ENCODE results near the gene CCDC117. TPM values are rescaled to one million over a fixed set of nuclear protein-coding genes. Genes with fewer than 3 reads are reported as not detected.

CCDC117 gene
- total and polyA plus RNA-seq, 4 donors, result 8.1 to 24.0 (median 16.2) TPM

GRCh38 chr22:28795932-28796856 lies 23.7 kb downstream of the CCDC117 start:
- Histone ChIP-seq H3K27ac (ENCODE audit: low read depth in 1 of 2, low read length in 2 of 2) (peak overlapping the region; percentile 9 to 17), H3K4me1 (ENCODE audit: control insufficient read depth in 4 of 4, insufficient read depth in 4 of 4, low read length in 3 of 4) (peaks cover 0 to 31% (median 13%) of the 10 kb centered on the region in 4 donors), H3K27me3 (ENCODE audit: control insufficient read depth in 4 of 4, insufficient read depth in 4 of 4, low read length in 3 of 4) (no peaks in the 10 kb centered on the region), H3K4me3 (ENCODE audit: low read depth in 1 of 3, low read length in 3 of 3) (peak overlapping the region in 1 of 3 donors; percentile 9), H3K9ac (ENCODE audit: low read depth in 1 of 2, low read length in 2 of 2) (peak overlapping the region; percentile 15 to 21), H3K36me3 (ENCODE audit: control insufficient read depth in 4 of 4, insufficient read depth in 3 of 4, low read depth in 1 of 4, low read length in 3 of 4) (peaks cover 8 to 52% (median 39%) of the 10 kb centered on the region in 4 donors), H3K9me3 (ENCODE audit: control insufficient read depth in 4 of 4, low read length in 3 of 4) (no peaks in the 10 kb centered on the region)
- no peak for TF ChIP-seq YY1 (IDR thresholded peaks at IDR 0.05)
- TF ChIP-seq EGR1 (IDR thresholded peaks at IDR 0.05; ENCODE audit: low read depth in 2 of 2), result no peak
- TF ChIP-seq TAF1 (conservative IDR thresholded peaks at IDR 0.05), result no peak
- TF ChIP-seq, protein P1, sequence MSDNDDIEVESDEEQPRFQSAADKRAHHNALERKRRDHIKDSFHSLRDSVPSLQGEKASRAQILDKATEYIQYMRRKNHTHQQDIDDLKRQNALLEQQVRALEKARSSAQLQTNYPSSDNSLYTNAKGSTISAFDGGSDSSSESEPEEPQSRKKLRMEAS (IDR thresholded peaks at IDR 0.05), result no peak
- no peak for TF ChIP-seq JUND (IDR thresholded peaks at IDR 0.05)
- TF ChIP-seq, protein P2, sequence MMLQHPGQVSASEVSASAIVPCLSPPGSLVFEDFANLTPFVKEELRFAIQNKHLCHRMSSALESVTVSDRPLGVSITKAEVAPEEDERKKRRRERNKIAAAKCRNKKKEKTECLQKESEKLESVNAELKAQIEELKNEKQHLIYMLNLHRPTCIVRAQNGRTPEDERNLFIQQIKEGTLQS (IDR thresholded peaks at IDR 0.05), result no peak
- no peak for TF ChIP-seq GABPA (IDR thresholded peaks at IDR 0.05 in 1 of 2, conservative IDR thresholded peaks at IDR 0.05 in 1 of 2)
- TF ChIP-seq, protein P3, sequence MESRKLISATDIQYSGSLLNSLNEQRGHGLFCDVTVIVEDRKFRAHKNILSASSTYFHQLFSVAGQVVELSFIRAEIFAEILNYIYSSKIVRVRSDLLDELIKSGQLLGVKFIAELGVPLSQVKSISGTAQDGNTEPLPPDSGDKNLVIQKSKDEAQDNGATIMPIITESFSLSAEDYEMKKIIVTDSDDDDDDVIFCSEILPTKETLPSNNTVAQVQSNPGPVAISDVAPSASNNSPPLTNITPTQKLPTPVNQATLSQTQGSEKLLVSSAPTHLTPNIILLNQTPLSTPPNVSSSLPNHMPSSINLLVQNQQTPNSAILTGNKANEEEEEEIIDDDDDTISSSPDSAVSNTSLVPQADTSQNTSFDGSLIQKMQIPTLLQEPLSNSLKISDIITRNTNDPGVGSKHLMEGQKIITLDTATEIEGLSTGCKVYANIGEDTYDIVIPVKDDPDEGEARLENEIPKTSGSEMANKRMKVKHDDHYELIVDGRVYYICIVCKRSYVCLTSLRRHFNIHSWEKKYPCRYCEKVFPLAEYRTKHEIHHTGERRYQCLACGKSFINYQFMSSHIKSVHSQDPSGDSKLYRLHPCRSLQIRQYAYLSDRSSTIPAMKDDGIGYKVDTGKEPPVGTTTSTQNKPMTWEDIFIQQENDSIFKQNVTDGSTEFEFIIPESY (IDR thresholded peaks at IDR 0.05), result no peak
- TF ChIP-seq CTCF (IDR thresholded peaks at IDR 0.05; ENCODE audit: low read depth, low read length, missing input control), result no peak
- no peak for TF ChIP-seq NR2F2 (IDR thresholded peaks at IDR 0.05)
- TF ChIP-seq HNF4A (conservative IDR thresholded peaks at IDR 0.05), result no peak
- no peak for TF ChIP-seq RAD21 (IDR thresholded peaks at IDR 0.05)
- DNase-seq (ENCODE audit: low spot score), result no peak
- 79% methylated on average over 5 of the region's 5 CpGs for WGBS

DNA sequence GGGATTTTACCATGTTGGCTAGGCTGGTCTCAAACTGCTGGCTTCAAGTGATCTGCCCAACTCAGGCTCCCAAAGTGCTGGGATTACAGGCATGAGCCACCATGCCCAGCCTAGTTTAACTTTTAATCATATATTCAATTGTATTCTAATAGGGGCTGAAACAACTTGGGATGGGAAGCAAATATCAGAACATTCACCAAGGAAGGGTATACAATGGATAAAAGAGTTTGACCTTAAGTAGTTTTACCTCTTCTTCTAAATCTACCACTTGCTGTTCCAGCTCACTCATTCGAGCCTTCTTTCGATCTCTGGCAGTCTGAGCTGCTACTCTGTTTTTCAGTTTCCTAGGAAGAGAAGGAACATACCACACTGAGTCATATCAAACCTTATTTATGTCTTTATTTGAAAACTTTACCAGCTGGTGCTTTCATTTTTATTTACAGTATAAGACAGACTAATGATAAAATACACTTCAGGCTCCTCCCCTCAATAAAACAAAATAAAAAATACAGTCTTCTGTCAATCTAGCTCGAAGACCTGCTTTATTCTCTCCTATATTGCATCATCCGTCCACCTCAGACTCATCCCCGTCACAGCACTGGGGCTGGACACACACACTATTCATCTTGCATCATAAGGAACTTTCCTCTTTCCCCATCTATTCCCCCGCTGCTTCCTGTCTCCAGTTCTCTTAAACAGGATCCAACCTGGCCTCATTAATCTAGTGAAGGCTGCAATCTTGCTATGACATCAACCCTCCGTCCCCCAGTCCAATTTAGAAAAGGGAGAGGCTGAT lies 26.5 kb downstream of the CCDC117 start:
- H3K27ac ChIP-seq (ENCODE audit: low read depth in 1 of 2, low read length in 2 of 2), result peak overlapping the region; percentile 99
- no peaks in the 10 kb centered on the region for H3K9me3 ChIP-seq (ENCODE audit: control insufficient read depth in 4 of 4, low read length in 3 of 4)
- WGBS, result under 1% methylated on average over 7 of the region's 7 CpGs
- peaks cover 8 to 51% (median 36%) of the 10 kb centered on the region in 4 donors for H3K36me3 ChIP-seq (ENCODE audit: control insufficient read depth in 4 of 4, insufficient read depth in 3 of 4, low read depth in 1 of 4, low read length in 3 of 4)
- no peak for DNase-seq (ENCODE audit: low spot score)
- peak overlapping the region; percentile 93 to 100 for H3K9ac ChIP-seq (ENCODE audit: low read depth in 1 of 2, low read length in 2 of 2)
- H3K27me3 ChIP-seq (ENCODE audit: control insufficient read depth in 4 of 4, insufficient read depth in 4 of 4, low read length in 3 of 4), result no peaks in the 10 kb centered on the region
- peak overlapping the region; percentile 91 to 99 (median 98) for H3K4me3 ChIP-seq (ENCODE audit: low read depth in 1 of 3, low read length in 3 of 3)
- peaks cover 2 to 37% (median 14%) of the 10 kb centered on the region in 4 donors for H3K4me1 ChIP-seq (ENCODE audit: control insufficient read depth in 4 of 4, insufficient read depth in 4 of 4, low read length in 3 of 4)
- TF ChIP-seq RAD21 (IDR thresholded peaks at IDR 0.05) (peak; percentile 4 to 38), TAF1 (conservative IDR thresholded peaks at IDR 0.05) (no peak), FOXA2 (IDR thresholded peaks at IDR 0.05) (no peak), SP1 (IDR thresholded peaks at IDR 0.05) (peak; percentile 48), JUND (IDR thresholded peaks at IDR 0.05) (peak in 1 of 2 donors; percentile 43), EGR1 (IDR thresholded peaks at IDR 0.05; ENCODE audit: low read depth in 2 of 2) (peak in 1 of 2 donors; percentile 15), REST (IDR thresholded peaks at IDR 0.05) (peak; percentile 36), YY1 (IDR thresholded peaks at IDR 0.05) (no peak), NR2F2 (IDR thresholded peaks at IDR 0.05) (no peak), HNF4G (IDR thresholded peaks at IDR 0.05) (no peak), FOXA1 (IDR thresholded peaks at IDR 0.05) (no peak), RXRA (IDR thresholded peaks at IDR 0.05) (no peak), GABPA (IDR thresholded peaks at IDR 0.05 in 1 of 2, conservative IDR thresholded peaks at IDR 0.05 in 1 of 2) (peak; percentile 13 to 36)
- TF ChIP-seq, protein P3 (IDR thresholded peaks at IDR 0.05), result no peak
- TF ChIP-seq, protein P2 (IDR thresholded peaks at IDR 0.05), result peak; percentile 82

Data from liver (tissue), 9 donors.